ENCODE measurements around the gene ATP9B. TPM values are rescaled to one million over a fixed set of nuclear protein-coding genes. Genes with fewer than 3 reads are reported as not detected.

ATP9B gene
- total RNA-seq, 1 experiment from 2014 or later: 44.4 TPM

- H3K4me1 ChIP-seq (ENCODE audit: control insufficient read depth, insufficient read depth, low read length): no peaks in the 10 kb centered on the region
- ChIA-PET POLR2A (no interaction called here), CTCF (no interaction called here)
- ATAC-seq: no peak
- intact Hi-C loops (cut with micrococcal nuclease; ENCODE audit: unreplicated experiment) (no loop called here), in situ Hi-C loops (cut with HindIII; ENCODE audit: low pct_unique_long_range_greater_than_20kb, low sequenced_read_pairs) (no loop called here)
- H3K4me3 ChIP-seq (ENCODE audit: low read depth in 2 of 2, low read length in 2 of 2): no peak overlapping the region
- TF ChIP-seq SIN3A (IDR thresholded peaks at IDR 0.05; ENCODE audit: borderline replicate concordance, insufficient read depth, low read depth, low read length): no peak
- no peak for TF ChIP-seq TCF7L2 (IDR thresholded peaks at IDR 0.05; ENCODE audit: low read depth, low read length)
- TF ChIP-seq CTCF (IDR thresholded peaks at IDR 0.05): no peak
- no peak for TF ChIP-seq REST (IDR thresholded peaks at IDR 0.05; ENCODE audit: insufficient read depth in 1 of 2, low read depth in 2 of 2, low read length in 1 of 2)
- TF ChIP-seq POLR2AphosphoS5 (IDR thresholded peaks at IDR 0.05; ENCODE audit: low read depth, low read length): no peak
- H3K9me3 ChIP-seq (ENCODE audit: control insufficient read depth, insufficient read depth, low read depth, low read length): no peaks in the 10 kb centered on the region
- no peaks in the 10 kb centered on the region; the same call in 1 of the 2 replicates for H3K36me3 ChIP-seq (ENCODE audit: control insufficient read depth, insufficient read depth, low read length)
- no peak for DNase-seq (ENCODE audit: low read depth, low spot score)
- H3K27me3 ChIP-seq (ENCODE audit: control insufficient read depth, insufficient read depth, low read length): no peaks in the 10 kb centered on the region
- no peak overlapping the region for H3K27ac ChIP-seq (ENCODE audit: low read length)
- no TSS peak for BruUV-seq (replicated peaks)
Observed at GRCh38 chr18:79334496-79335233, 265.5 kb downstream of the ATP9B start.

GRCh38 chr18:79335833-79336360, 266.7 kb downstream of the ATP9B start:
- H3K4me1 ChIP-seq (ENCODE audit: control insufficient read depth, insufficient read depth, low read length): no peaks in the 10 kb centered on the region
- TF ChIP-seq SIN3A (IDR thresholded peaks at IDR 0.05; ENCODE audit: borderline replicate concordance, insufficient read depth, low read depth, low read length) (no peak), REST (IDR thresholded peaks at IDR 0.05; ENCODE audit: insufficient read depth in 1 of 2, low read depth in 2 of 2, low read length in 1 of 2) (no peak)
- BruUV-seq (replicated peaks): no TSS peak
- H3K36me3 ChIP-seq (ENCODE audit: control insufficient read depth, insufficient read depth, low read length): no peaks in the 10 kb centered on the region
- CTCF ChIA-PET: no interaction called here
- H3K27ac ChIP-seq (ENCODE audit: low read length): no peak overlapping the region
- no peaks in the 10 kb centered on the region for H3K27me3 ChIP-seq (ENCODE audit: control insufficient read depth, insufficient read depth, low read length)
- intact Hi-C loops (cut with micrococcal nuclease; ENCODE audit: unreplicated experiment) (no loop called here), in situ Hi-C loops (cut with HindIII; ENCODE audit: low pct_unique_long_range_greater_than_20kb, low sequenced_read_pairs) (no loop called here)
- DNase-seq (ENCODE audit: low read depth, low spot score): no peak
- POLR2A ChIA-PET: no interaction called here
- ATAC-seq: no peak
- H3K4me3 ChIP-seq (ENCODE audit: low read depth in 2 of 2, low read length in 2 of 2): no peak overlapping the region
- H3K9me3 ChIP-seq (ENCODE audit: control insufficient read depth, insufficient read depth, low read depth, low read length): no peaks in the 10 kb centered on the region

Measured in Panc1 (cell line).